ENCODE data around the gene WDR5. TPM values are rescaled to one million over a fixed set of nuclear protein-coding genes. Genes with fewer than 3 reads are reported as not detected.

WDR5 gene
- total RNA-seq (2022) (51.7 and 54.8 TPM in 2 replicates), Bru-seq, nascent RNA (percentile 77 among the genes with signal in this experiment), BruChase-seq, experiment 1, labeled RNA remaining after a 2-hour chase (percentile 86 among the genes with signal in this experiment), BruChase-seq, experiment 2, labeled RNA remaining after a 6-hour chase (percentile 87 among the genes with signal in this experiment)
- long read RNA-seq, transcript WDR5-201 (14 exons, 3,151 nt) = major isoform, 36 of 57 reads
- long read RNA-seq, partial matches to known transcripts = 3 of 57 reads
- long read RNA-seq, other reads (novel, unspliced or antisense) = 18 of 57 reads

DNA sequence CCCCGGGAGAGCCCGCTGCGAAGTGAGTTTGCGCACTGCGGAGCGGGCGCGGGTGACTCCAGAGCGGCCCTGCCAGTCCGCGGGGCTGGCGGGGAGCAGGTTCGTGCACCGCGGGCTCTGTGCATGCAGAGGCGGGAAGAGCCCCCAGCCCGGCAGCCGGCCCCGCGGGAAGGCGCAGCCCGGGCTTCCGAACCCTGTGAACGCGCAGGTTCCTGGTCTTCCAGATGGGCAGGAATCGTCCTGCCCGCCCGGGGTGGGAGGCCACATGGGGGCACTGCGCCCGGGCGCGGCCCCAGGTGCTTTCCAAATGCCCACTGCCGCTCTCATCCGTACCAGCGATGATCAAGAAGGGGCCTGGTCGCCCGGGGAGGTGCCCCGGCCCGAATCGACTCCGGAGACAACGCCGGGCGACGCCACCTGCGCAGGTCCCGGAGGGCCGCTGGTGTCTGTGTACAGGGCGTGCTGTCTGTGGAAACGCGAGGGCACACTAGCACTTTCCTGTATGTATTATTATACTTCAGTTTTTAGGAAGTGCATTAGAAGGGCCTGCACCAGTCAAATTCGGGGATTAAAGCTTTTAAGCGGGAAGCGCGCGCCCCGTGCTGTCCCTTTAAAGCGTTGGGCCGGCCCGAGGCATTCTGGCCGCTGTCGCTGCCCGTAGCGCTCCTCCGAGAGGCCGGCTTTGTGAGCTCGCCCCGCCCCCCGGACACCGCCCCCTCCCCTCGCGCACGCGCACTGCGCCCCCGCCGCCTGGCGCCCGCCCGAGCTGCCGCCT is at the start of gene WDR5:
Gene WDR5 (plus strand): TSS at position 740 of the 775 bp plus-strand sequence. CDS start 3,796 bp downstream, outside the sequence.
- intact Hi-C loops (cut with micrococcal nuclease; ENCODE audit: unreplicated experiment) = loop anchor here (1.0 to 2.0 kb wide), 2 partner anchors 29 to 67 kb away; partner anchors contain the start of genes BRD3 and RNU6ATAC

DNA sequence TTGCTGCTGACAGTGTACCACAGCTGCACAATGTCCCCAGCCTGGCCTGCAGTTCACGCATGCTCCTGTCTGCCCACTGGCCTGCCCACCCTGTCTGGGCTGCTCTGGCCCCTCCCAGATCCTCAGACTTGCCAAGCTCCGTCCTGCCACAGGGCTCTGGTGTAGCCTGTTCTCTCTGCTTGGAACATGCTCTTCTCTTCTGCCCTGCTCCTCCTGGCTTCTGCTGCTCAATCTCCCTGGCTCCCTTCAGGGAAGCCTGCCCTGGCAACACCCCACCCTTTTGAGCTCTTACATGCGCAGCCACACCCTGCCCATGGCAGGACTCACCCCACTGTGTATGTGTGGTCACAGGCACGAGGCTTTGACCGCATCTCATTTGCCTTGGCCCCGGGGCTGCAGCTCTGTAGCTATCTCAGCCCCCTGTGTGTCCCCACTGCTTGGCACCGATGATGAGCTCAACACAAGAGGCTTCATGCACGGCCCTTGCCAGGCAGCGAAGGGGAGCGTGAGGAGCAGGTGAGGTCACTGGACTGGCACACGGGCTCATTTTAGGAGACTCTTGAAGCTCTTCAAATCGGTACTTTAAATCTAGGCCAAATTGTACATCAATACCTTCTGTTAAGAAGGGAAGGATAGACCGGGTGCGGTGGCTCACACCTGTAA is 47.7 kb upstream of the WDR5 start:
- Mint-ChIP-seq H3K9me3 (ENCODE audit: unreplicated experiment) (no peaks in the 10 kb centered on the region), H3K36me3 (ENCODE audit: insufficient read depth, unreplicated experiment) (no peaks in the 10 kb centered on the region), H3K4me3 (ENCODE audit: unreplicated experiment) (no peak overlapping the region), H3K27me3 (ENCODE audit: insufficient read depth, unreplicated experiment) (peaks cover 8% of the 10 kb centered on the region), H3K4me1 (ENCODE audit: low read depth, unreplicated experiment) (no peaks in the 10 kb centered on the region), H3K27ac (ENCODE audit: unreplicated experiment) (no peak overlapping the region)
- intact Hi-C loops (cut with micrococcal nuclease; ENCODE audit: unreplicated experiment) = no loop called here
- H3K4me3 ChIP-seq (ENCODE audit: low read depth, low read length) = no peak overlapping the region
- H3K27me3 ChIP-seq (replicated peaks; ENCODE audit: control insufficient read depth, insufficient read depth, low read length) = no peaks in the 10 kb centered on the region
- POLR2A ChIA-PET = no interaction called here
- TF ChIP-seq, protein P1, sequence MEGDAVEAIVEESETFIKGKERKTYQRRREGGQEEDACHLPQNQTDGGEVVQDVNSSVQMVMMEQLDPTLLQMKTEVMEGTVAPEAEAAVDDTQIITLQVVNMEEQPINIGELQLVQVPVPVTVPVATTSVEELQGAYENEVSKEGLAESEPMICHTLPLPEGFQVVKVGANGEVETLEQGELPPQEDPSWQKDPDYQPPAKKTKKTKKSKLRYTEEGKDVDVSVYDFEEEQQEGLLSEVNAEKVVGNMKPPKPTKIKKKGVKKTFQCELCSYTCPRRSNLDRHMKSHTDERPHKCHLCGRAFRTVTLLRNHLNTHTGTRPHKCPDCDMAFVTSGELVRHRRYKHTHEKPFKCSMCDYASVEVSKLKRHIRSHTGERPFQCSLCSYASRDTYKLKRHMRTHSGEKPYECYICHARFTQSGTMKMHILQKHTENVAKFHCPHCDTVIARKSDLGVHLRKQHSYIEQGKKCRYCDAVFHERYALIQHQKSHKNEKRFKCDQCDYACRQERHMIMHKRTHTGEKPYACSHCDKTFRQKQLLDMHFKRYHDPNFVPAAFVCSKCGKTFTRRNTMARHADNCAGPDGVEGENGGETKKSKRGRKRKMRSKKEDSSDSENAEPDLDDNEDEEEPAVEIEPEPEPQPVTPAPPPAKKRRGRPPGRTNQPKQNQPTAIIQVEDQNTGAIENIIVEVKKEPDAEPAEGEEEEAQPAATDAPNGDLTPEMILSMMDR (IDR thresholded peaks at IDR 0.05; ENCODE audit: insufficient read depth in 1 of 2, low read depth in 1 of 2, low read length in 1 of 2, severe bottlenecking in 1 of 2, unreplicated experiment in 1 of 2) = no peak
- no peaks in the 10 kb centered on the region for H3K9me3 ChIP-seq
- no peaks in the 10 kb centered on the region for H3K4me1 ChIP-seq
- DNase-seq = no peak
- CTCF ChIA-PET = no interaction called here
- H3K36me3 ChIP-seq (ENCODE audit: control insufficient read depth, insufficient read depth, low read length) = no peaks in the 10 kb centered on the region
- no TSS peak for BruUV-seq (replicated peaks)

More for the DNA sequence above, at the start of gene WDR5:
- Mint-ChIP-seq H3K4me3 (ENCODE audit: unreplicated experiment) (peak within 1 kb of the TSS; percentile 94), H3K27me3 (ENCODE audit: insufficient read depth, unreplicated experiment) (no peaks in the 10 kb centered on the region), H3K36me3 (ENCODE audit: insufficient read depth, unreplicated experiment) (peaks cover 26% of the 10 kb centered on the region), H3K9me3 (ENCODE audit: unreplicated experiment) (no peaks in the 10 kb centered on the region), H3K4me1 (ENCODE audit: low read depth, unreplicated experiment) (peaks cover 26% of the 10 kb centered on the region), H3K27ac (ENCODE audit: unreplicated experiment) (peak within 1 kb of the TSS; percentile 88)
- ChIA-PET CTCF (interaction anchor here (1.1 kb wide), 1 partner anchor 29 kb away, joined by 4 read pairs; the partner anchor contains the start of gene RNU6ATAC), POLR2A (interaction anchor here (0.6 to 1.1 kb wide), 6 partner anchors 13 to 659 kb away, joined by 4 to 5 read pairs (median 5); no protein-coding TSS in a partner anchor)
- Histone ChIP-seq H3K36me3 (ENCODE audit: control insufficient read depth, insufficient read depth, low read length) (no peaks in the 10 kb centered on the region), H3K4me1 (peaks cover 32% of the 10 kb centered on the region), H3K27me3 (replicated peaks; ENCODE audit: control insufficient read depth, insufficient read depth, low read length) (no peaks in the 10 kb centered on the region), H3K4me3 (ENCODE audit: low read depth, low read length) (peak within 1 kb of the TSS; percentile 99), H3K9me3 (no peaks in the 10 kb centered on the region)
- peak; percentile 91 to 93 for DNase-seq
- no TSS peak for BruUV-seq (replicated peaks)
- TF ChIP-seq, protein P1 (IDR thresholded peaks at IDR 0.05; ENCODE audit: insufficient read depth in 1 of 2, low read depth in 1 of 2, low read length in 1 of 2, severe bottlenecking in 1 of 2, unreplicated experiment in 1 of 2) = peak in 1 of 2 experiments; percentile 25

GRCh38 chr9:134089972-134090371 is 45.9 kb upstream of the WDR5 start:
- no peak overlapping the region for H3K4me3 ChIP-seq (ENCODE audit: low read depth, low read length)
- intact Hi-C loops (cut with micrococcal nuclease; ENCODE audit: unreplicated experiment) = no loop called here
- TF ChIP-seq, protein P1 (IDR thresholded peaks at IDR 0.05; ENCODE audit: insufficient read depth in 1 of 2, low read depth in 1 of 2, low read length in 1 of 2, severe bottlenecking in 1 of 2, unreplicated experiment in 1 of 2) = no peak
- no peaks in the 10 kb centered on the region for H3K36me3 ChIP-seq (ENCODE audit: control insufficient read depth, insufficient read depth, low read length)
- POLR2A ChIA-PET = no interaction called here
- no peaks in the 10 kb centered on the region for H3K9me3 ChIP-seq
- Mint-ChIP-seq H3K27ac (ENCODE audit: unreplicated experiment) (no peak overlapping the region), H3K4me1 (ENCODE audit: low read depth, unreplicated experiment) (no peaks in the 10 kb centered on the region), H3K4me3 (ENCODE audit: unreplicated experiment) (no peak overlapping the region), H3K36me3 (ENCODE audit: insufficient read depth, unreplicated experiment) (no peaks in the 10 kb centered on the region), H3K27me3 (ENCODE audit: insufficient read depth, unreplicated experiment) (peaks cover 5% of the 10 kb centered on the region), H3K9me3 (ENCODE audit: unreplicated experiment) (no peaks in the 10 kb centered on the region)
- H3K4me1 ChIP-seq = no peaks in the 10 kb centered on the region
- BruUV-seq (replicated peaks) = no TSS peak
- no peaks in the 10 kb centered on the region for H3K27me3 ChIP-seq (replicated peaks; ENCODE audit: control insufficient read depth, insufficient read depth, low read length)
- DNase-seq = no peak
- CTCF ChIA-PET = no interaction called here

Measured in Caco-2 (cell line).